HG03565 (cell line): ENCODE data around the gene OR52K1.
"Not testable (repeated sequence)": the region's sequence is repeated elsewhere in the genome, so short reads cannot be mapped to it uniquely, and the experiment has no call there.

Experiments
- ATAC-seq: cut with Tn5 transposase; IDR thresholded peaks from one replicate; pipeline ENCODE4 v1.9.1; 2021; ENCODE audit warnings: mild to moderate bottlenecking, moderate library complexity; ENCODE audit not compliant: unreplicated experiment

The OR52K1 gene

DNA sequence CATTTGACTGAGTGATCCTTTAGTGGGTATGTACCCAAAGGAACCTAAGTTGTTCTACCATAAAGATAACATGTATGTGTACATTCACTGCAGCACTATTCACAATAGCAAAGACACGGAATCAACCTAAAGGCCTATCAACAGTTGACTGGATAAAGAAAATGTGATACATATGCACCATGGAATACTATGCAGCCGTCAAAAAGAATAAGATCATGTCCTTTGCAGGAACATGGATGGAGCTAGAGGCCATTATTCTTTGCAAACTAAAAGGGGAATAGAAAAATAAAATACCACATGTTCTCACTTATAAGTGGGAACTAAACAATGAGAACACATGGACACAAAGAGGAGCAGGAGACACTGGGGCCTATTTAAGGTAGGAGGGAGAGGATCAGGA lies 9.0 kb downstream of the OR52K1 start:
- not testable (repeated sequence) for ATAC-seq

DNA sequence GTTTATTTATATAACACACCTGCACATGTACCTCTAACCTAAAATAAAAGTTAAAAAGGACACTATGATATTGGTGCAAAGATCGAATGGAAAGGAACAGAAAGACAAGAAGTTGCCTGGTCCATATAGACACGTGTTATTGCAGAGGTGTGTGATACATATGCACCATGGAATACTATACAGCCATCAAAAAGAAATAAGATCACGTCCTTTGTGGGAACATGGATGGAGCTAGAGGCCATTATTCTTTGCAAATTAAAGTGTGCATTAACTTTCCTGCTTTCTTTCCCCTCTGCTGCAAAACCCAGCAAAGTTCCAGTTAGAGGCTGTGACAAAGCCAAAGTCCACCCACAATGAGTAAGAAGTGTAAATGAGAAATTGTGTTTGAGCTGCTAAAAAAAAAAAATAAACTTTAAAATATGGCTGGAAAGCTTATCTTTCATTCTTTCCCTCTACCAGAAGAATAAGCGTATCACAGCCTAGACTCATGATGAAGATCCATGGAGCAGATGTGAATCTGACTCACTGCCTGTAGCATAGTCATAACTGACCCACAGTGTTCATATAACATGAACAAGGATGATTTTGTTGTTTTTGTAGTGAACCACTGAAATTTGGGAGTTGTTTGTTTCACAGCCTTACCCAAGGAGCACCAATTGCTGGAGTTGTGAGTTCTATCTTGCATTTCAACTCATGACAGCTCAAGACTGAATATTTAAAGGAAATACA lies 9.6 kb downstream of the OR52K1 start:
- ATAC-seq, result no peak

DNA sequence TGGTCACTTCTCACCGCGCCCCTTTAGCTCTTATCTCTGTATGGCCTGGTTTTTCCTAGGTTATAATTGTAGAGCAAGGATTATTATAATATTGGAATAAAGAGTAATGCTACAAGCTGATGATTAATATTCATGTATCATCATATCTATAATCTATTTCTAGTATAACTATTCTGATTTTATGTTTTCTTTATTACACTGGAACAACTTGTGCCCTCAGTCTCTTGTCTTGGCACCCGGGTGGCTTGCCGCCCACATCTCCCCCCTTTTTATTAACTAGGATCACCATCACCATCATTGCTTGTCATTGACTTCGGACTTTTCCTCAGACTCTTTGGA lies 11.0 kb downstream of the OR52K1 start:
- no peak for ATAC-seq

DNA sequence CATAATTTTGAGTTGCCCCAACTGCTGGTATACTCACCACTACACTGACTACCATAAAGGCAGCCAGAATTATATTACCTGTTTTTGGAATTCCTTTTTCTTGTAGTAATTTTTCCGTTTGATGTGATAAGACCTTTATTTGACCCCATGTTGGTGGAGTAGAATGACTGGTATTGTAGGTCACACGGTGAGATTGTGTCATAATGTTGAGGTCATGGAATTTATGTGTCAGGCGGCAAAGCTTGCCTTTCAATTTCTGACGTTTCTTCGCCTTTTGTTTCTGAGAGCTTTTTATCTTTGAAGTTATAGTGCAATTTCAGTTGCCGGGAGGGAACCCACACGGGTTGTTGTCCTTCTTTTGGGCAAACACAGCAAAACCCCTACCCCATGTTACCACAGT lies 13.0 kb downstream of the OR52K1 start:
- no peak for ATAC-seq

DNA sequence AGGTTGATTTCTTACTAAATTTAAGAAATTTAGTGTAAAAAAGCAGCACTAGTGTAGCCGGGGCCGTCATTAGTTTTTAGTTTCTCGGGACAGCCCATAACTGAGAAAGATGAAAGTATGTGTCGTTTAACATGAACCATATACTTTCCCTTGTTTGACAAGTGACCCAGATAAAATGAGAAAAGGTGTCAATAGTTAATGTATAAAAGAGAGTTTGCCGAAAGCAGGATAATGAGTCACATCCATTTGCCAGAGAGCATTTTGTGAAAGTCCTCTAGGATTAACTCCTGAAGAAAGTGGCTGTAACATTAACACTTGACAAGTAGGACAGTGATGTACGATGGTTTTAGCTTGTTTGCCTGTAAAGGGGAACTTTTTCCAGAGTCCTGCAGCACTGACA lies 13.5 kb downstream of the OR52K1 start:
- no peak for ATAC-seq

DNA sequence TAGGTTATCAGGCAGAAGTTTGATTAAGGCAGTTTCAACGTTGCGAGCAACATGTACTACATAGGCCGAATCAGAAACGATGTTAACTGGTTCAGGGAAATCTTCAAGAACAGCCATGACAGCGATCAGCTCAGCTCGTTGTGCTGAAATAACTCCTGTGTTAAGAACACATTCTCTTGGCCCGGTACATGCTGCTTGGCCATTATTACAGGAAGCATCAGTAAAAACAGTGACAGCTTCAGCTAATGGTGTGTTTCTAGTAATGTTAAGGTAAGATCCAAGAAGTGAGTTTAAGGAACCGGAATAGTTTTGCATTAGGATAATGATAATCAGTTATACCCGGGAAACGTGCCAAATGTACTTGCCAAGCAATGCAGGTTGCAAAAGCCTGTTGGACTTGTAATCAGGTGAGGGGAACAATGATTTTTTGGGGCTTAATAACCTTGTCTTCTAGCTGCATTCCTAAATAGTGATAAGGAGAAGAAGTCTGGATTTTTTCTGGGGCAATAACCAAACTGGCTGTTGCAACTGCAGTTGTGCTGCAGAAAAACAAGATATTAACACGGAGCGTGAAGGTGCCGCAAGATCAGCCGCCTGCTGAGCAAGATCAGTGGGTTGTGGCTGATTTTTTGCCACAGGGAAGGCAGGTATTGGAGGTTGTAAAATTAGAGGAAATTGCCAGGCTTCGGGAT lies 14.3 kb downstream of the OR52K1 start:
- ATAC-seq, result no peak

DNA sequence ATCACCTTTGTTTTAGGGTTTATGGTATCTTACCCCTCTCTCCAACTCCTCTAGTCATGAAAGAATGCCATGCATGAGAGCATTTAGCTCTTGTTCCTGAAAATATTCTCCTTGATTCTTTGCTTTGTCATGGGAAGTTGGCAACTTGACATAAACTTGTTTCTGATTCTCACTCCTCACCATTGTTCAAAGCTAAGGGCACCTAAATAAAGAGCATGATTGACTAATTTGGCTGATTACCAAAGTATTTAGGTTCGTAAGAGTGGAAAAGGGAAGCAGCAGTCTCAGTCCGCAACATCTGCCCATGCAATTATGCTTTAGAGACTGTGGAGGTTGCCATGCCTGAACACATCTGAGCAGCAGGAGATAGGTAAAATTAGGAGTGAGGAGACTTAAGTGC lies 26.4 kb downstream of the OR52K1 start:
- no peak for ATAC-seq

DNA sequence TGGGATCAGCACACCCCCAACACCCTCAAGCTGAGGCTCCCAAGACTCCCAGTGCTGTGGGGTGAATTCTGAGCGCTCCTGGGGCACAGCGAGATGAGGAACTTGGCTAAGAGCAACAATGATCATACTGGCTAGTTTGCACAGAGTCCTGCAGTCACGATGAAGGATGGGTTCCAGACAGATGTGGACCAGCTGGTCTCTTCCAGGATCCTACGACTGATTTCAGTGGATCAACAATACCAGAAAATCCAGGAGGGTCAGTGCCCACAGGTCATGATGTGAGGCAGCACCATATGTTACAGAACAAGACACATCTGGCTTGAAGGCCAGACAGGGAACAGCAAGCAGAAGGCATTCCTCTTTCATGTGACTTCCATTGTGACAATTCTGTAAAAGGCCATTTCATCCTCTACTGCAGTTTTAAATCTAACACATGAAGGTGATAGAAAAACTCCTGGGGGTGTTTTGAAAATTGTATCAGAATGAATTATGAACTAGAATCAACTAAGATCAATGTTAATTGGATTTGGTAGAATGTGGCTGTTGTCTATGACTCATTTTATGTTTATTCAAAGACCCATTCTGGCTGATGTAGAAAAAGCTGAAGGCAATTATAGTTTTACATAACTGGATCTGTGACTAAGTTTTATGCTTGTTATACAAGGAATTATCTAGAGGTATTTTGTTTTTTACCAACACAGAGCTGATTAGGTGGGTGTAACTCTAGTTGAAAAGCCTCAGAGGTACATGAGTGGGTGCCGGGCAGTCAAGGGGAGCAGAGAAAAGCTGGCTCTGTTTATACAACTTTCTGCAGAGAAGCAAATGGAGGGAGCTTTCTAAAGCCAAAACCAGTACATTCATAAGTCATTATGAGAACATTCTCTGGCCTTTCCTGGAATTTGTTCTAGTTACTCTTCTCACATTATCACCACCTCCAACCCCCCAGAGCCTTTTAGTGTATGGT lies 29.1 kb downstream of the OR52K1 start:
- ATAC-seq, result no peak

DNA sequence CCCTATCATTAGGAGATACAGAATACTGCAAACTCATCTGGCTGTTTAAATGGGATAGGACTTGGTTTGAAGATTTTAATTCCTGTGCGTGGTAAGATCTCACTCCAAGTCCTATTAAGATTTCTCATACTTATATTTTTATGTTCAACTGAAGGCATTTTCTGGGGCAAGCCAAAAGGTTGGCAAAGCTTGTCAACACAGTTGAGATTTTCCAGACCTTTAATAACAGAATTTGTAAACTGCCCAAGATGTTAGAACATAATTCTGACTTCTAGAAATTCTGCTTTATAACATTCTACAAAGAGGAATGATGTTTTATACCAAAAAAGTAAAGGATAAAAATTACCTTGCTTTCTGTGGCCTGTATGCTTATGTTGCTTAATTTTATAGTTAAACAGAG lies 31.8 kb downstream of the OR52K1 start:
- ATAC-seq, result no peak

DNA sequence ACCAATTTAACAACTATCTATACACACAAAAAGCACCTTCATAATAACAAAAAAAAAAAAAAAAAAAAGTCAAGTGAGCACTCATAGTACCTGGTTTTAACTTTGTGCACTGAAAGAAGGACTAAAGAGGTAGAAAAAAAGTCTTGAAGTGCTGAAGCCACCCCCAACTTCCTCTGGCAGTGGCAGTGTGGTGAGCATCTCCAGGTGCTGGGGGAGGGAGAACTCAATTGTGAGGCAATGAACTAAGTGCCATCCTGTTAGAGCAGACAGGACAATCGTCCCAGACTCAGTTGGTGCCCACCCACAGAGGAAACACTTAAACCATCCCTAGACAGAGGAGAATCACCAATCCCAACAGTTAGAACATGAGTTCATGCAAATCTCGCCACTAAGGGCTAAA lies 39.9 kb downstream of the OR52K1 start:
- ATAC-seq, result no peak

DNA sequence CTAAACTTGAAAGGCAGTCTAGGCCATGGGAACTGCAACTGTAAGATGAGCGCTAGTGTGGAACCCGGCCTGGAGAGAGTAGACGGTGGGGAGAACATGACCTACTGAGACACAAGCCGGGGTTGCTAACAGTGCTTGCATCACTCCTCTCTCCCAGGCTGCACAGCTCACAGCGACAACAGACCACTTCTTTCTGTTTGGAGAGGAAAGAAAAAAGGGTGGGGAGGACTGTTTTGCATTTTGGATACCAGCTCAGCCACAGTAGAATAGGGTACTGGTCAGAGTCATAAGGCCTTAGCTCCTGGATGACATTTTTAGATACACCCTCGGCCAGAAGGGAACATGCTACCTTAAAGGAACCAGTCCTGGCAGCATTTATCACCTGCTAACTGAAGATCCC lies 40.3 kb downstream of the OR52K1 start:
- no peak for ATAC-seq

DNA sequence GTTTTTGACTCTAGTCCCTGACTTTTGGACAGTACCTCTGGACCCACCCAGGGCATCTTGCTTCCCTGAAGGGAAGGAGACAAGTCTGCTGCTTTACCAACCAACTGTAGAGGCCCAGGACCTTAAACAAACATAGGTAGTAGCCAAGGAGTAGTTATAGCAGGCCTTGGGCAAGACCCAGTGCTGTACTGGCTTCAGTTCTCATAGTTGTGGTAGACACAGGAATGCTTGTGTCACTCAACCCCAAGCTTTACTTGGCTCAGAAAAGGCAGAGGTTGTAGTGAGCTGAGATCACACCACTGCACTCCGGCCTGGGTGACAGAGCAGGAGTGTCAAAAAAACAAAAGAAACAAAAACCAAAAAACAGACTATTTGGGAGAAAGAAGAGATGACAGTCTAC lies 41.2 kb downstream of the OR52K1 start:
- no peak for ATAC-seq

DNA sequence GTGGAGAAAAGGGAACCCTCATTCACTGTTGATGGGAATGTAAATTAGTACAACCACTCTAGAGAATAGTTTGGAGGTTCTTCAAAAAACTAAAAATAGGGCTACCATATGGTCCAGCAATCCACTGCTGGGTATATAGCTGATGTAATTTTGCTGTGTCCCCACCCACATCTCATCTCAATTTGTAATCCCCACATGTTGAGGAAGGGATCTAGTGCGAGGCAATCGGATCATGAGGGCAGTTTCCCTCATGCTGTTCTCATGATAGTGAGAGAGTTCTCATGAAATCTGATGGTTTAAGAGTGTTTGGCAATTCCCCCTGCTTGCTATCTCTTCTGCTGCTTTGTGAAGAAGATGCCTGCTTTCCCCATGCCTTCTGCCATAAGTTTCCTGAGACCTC lies 45.5 kb downstream of the OR52K1 start:
- ATAC-seq, result no peak

DNA sequence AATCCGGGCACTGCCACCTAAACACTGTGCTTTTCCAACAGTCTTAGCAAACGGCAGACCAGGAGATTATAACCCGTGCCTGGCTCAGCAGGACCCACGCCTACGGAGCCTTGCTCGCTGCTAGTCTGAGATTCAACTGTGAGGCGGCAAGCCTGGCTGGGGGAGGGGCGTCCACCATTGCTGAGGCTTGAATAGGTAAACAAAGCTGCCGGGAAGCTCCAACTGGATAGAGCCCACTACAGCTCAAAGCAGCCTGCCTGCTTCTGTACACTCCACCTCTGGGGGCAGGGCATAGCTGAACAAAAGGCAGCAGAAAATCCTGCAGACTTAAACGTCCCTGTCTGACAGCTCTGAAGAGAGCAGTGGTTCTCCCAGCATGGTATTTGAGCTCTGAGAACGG lies 49.2 kb downstream of the OR52K1 start:
- ATAC-seq, result not testable (repeated sequence)

DNA sequence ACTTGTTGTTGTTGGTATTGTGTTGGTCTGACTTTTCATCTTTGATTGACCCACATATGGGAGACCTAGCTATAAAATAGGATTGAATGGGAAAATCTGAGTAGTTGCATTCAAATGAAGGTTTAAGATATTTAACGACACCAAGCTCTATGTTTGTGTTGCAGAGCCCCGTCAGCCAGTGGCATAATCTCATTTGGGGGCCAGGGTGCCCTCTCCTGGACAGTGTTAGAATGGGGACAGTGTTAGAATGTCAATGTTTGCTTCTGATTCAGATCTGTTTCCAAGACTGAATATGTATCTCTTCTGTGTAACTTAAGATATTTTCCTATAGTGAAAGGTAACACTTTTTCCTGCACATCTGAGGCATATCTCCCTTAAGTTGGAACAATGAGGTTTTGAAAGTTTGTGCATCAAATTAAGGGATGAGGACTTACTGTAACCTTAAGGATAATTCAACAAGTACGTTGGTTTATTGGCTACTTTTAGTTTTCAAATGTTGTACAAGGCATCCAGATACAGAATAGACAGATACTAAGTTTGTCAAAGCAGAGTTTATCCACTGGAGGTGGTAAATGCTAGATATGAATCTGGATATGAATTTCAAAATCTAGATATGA lies 57.3 kb downstream of the OR52K1 start:
- ATAC-seq, result peak; percentile 61

DNA sequence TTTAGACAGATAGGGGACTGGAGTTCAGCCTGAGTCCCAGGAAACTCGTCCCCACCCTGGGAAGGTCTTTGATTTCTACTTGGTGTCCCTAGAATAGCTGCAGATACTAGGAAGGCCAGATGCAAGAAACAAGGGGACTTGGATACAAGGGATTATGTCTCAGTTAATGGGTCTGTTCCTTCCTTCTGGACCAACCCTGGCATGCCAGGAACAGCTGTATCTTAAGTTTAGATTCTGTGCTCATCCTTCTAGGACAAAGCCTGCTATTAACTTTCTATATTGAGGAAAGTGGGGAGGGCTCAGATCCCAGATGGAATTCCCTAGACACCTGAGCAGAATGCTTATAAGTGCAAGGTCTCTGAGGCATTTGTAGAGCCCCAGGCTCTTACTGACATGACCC lies 58.6 kb downstream of the OR52K1 start:
- no peak for ATAC-seq
